Panc1 (cell line): ENCODE results near the gene CGNL1. TPM values are rescaled to one million over a fixed set of nuclear protein-coding genes. Genes with fewer than 3 reads are reported as not detected.

Source experiments
- ATAC-seq: fragments of 200-7000 bp; cut with Tn5 transposase; 2 replicates; pipeline ENCODE4 v1.9.1; 2020; ENCODE audit warnings: mild to moderate bottlenecking, moderate library complexity
- BruUV-seq: library from RNA; stranded (reverse); fragments of 400-500 nt; replicated peaks from 2 replicates; lab custom pipeline; 2021; lab: Mats Ljungman, UMichigan
- CTCF ChIA-PET: fragments of 300-600 bp; sonication (Branson Sonifier 250); formaldehyde crosslinking; loops from one replicate; lab custom pipeline; 2022; ENCODE audit warnings: antibody characterized with exemption; lab: Charles Lee
- POLR2A ChIA-PET: fragments of 300-600 bp; sonication (Branson Sonifier 250); formaldehyde crosslinking; loops from one replicate; lab custom pipeline; 2022; ENCODE audit warnings: antibody characterized with exemption; lab: Charles Lee
- DNase-seq: peaks from one replicate; pipeline ENCODE4 v3.0.0-alpha.2; 2010; ENCODE audit warnings: low read depth, low spot score
- H3K27ac ChIP-seq: 2 replicates; pipeline ENCODE4 v1.5.1; 2011; ENCODE audit warnings: mild to moderate bottlenecking, low read length, inconsistent platforms
- H3K27me3 ChIP-seq: fragments of 200-500 bp; sonication (Bioruptor generic); 2 replicates; pipeline ENCODE4 v1.6.0; 2014; ENCODE audit warnings: low read length, inconsistent platforms; ENCODE audit not compliant: control insufficient read depth, insufficient read depth
- H3K36me3 ChIP-seq: fragments of 200-500 bp; sonication (Bioruptor generic); 2 replicates; pipeline ENCODE4 v1.5.1; 2014; ENCODE audit warnings: inconsistent platforms, mild to moderate bottlenecking, low read length, moderate library complexity; ENCODE audit not compliant: control insufficient read depth, insufficient read depth
- H3K4me1 ChIP-seq: 2 replicates; pipeline ENCODE4 v1.5.1; 2011; ENCODE audit warnings: inconsistent platforms, mild to moderate bottlenecking, low read length, moderate library complexity; ENCODE audit not compliant: control insufficient read depth, insufficient read depth
- H3K4me3 ChIP-seq, 2 experiments: 2 replicates each; pipeline ENCODE4 v1.5.1; 2011 to 2012; ENCODE audit warnings: low read depth in 2 of 2, low read length in 2 of 2, mild to moderate bottlenecking in 2 of 2, inconsistent platforms in 1 of 2, moderate library complexity in 1 of 2
- H3K9me3 ChIP-seq: fragments of 200-500 bp; sonication (Bioruptor generic); 2 replicates; pipeline ENCODE4 v1.5.1; 2014; ENCODE audit warnings: low read depth, mild to moderate bottlenecking, inconsistent platforms, low read length, moderate library complexity; ENCODE audit not compliant: control insufficient read depth, insufficient read depth
- CTCF ChIP-seq: fragments of 450-650 bp; IDR thresholded peaks from 2 replicates; pipeline ENCODE4 v1.5.1; 2017; ENCODE audit warnings: mild to moderate bottlenecking
- POLR2AphosphoS5 ChIP-seq: IDR thresholded peaks from 2 replicates; pipeline ENCODE4 v1.6.1; 2012; ENCODE audit warnings: mild to moderate bottlenecking, low read depth, low read length, moderate library complexity
- SIN3A ChIP-seq: IDR thresholded peaks from 2 replicates; pipeline ENCODE4 v1.6.1; 2012; ENCODE audit warnings: low read depth, mild to moderate bottlenecking, low read length, moderate library complexity, borderline replicate concordance; ENCODE audit not compliant: insufficient read depth
- TCF7L2 ChIP-seq: IDR thresholded peaks from 2 replicates; pipeline ENCODE4 v1.6.1; 2011; ENCODE audit warnings: mild to moderate bottlenecking, low read depth, low read length, inconsistent platforms
- in situ Hi-C: cut with HindIII; loops from 2 replicates; pipeline ENCODE4 v1.10.0; 2016; ENCODE audit warnings: low sequenced_read_pairs, low pct_unique_long_range_greater_than_20kb
- intact Hi-C: fragments of 100-400 bp; cut with micrococcal nuclease; formaldehyde crosslinking; loops from one replicate; pipeline ENCODE4 v1.10.0; 2022; ENCODE audit not compliant: unreplicated experiment
- total RNA-seq: library from RNA; stranded (reverse); gene quantifications from one replicate; pipeline ENCODE4 v1.2.1, GENCODE V29; 2021; ENCODE audit not compliant: unreplicated experiment
- TF ChIP-seq, protein P1 (sequence below), 2 experiments: IDR thresholded peaks; 2 replicates each; pipeline ENCODE4 v1.6.1; 2011 to 2012; ENCODE audit warnings: low read depth in 2 of 2, control low read depth in 1 of 2, low read length in 1 of 2, mild to moderate bottlenecking in 1 of 2, moderate library complexity in 1 of 2; ENCODE audit not compliant: insufficient read depth in 1 of 2

The CGNL1 gene
- total RNA-seq, 1 experiment from 2014 or later: 3.5 TPM

DNA sequence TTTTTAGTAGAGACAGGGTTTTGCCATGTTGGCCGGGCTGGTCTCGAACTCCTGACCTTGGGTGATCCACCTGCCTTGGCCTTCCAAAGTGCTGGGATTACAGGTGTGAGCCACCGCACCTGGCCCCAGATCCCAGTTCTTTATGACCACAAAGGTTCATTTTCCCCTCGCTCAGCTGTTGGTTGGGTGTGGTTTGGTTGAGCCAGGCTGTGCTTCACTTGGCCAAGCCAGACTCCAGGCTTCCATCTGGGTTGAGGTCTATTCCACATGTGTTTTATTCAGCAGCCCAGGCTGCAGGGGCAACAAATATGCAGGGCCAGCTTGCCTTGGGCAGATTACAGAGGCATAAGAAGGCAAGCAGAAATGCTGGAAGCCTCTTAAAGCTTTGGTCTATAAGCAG is 13.7 kb downstream of the CGNL1 start:
- Histone ChIP-seq H3K4me3 (no peak overlapping the region), H3K9me3 (no peaks in the 10 kb centered on the region), H3K27ac (no peak overlapping the region), H3K27me3 (no peaks in the 10 kb centered on the region), H3K4me1 (no peaks in the 10 kb centered on the region), H3K36me3 (no peaks in the 10 kb centered on the region)
- BruUV-seq: no TSS peak
- CTCF ChIA-PET: no interaction called here
- in situ Hi-C loops (no loop called here), intact Hi-C loops (no loop called here)
- TF ChIP-seq TCF7L2 (no peak), POLR2AphosphoS5 (no peak), CTCF (no peak), SIN3A (no peak)
- TF ChIP-seq, protein P1, sequence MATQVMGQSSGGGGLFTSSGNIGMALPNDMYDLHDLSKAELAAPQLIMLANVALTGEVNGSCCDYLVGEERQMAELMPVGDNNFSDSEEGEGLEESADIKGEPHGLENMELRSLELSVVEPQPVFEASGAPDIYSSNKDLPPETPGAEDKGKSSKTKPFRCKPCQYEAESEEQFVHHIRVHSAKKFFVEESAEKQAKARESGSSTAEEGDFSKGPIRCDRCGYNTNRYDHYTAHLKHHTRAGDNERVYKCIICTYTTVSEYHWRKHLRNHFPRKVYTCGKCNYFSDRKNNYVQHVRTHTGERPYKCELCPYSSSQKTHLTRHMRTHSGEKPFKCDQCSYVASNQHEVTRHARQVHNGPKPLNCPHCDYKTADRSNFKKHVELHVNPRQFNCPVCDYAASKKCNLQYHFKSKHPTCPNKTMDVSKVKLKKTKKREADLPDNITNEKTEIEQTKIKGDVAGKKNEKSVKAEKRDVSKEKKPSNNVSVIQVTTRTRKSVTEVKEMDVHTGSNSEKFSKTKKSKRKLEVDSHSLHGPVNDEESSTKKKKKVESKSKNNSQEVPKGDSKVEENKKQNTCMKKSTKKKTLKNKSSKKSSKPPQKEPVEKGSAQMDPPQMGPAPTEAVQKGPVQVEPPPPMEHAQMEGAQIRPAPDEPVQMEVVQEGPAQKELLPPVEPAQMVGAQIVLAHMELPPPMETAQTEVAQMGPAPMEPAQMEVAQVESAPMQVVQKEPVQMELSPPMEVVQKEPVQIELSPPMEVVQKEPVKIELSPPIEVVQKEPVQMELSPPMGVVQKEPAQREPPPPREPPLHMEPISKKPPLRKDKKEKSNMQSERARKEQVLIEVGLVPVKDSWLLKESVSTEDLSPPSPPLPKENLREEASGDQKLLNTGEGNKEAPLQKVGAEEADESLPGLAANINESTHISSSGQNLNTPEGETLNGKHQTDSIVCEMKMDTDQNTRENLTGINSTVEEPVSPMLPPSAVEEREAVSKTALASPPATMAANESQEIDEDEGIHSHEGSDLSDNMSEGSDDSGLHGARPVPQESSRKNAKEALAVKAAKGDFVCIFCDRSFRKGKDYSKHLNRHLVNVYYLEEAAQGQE (IDR thresholded peaks at IDR 0.05; ENCODE audit: insufficient read depth in 1 of 2, low read depth in 2 of 2, low read length in 1 of 2): no peak
- ATAC-seq: no peak
- POLR2A ChIA-PET: no interaction called here
- no peak for DNase-seq

DNA sequence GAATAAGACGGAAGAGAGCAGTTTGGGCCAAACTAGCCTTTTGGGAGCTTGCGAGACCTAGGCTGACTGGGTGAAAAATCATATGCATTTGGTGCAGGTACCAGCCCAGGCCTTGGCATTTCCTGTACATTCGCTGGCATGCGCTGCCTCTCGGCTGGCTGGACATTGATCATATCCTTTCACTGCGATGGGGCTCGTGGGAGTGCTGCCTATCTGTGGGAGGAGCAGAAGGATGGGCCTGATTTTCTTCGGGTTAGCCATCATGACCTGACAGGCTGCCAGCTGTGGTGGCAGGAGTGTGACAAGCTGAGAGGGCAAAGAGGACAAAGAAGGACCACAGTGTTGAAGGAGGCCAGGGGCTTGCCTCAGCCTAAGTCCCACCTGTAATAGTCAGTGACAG is 14.3 kb downstream of the CGNL1 start:
- BruUV-seq: no TSS peak
- no peaks in the 10 kb centered on the region for H3K4me1 ChIP-seq
- H3K27me3 ChIP-seq: no peaks in the 10 kb centered on the region
- no peaks in the 10 kb centered on the region for H3K36me3 ChIP-seq
- intact Hi-C loops (no loop called here), in situ Hi-C loops (no loop called here)
- no peak for DNase-seq
- no peak for ATAC-seq
- CTCF ChIA-PET: no interaction called here
- H3K4me3 ChIP-seq: no peak overlapping the region
- no peak for TF ChIP-seq POLR2AphosphoS5
- no peak for TF ChIP-seq TCF7L2
- TF ChIP-seq, protein P1 (IDR thresholded peaks at IDR 0.05; ENCODE audit: insufficient read depth in 1 of 2, low read depth in 2 of 2, low read length in 1 of 2): no peak
- TF ChIP-seq CTCF: no peak
- TF ChIP-seq SIN3A: no peak
- H3K9me3 ChIP-seq: no peaks in the 10 kb centered on the region
- POLR2A ChIA-PET: no interaction called here
- H3K27ac ChIP-seq: no peak overlapping the region
